ENCODE measurements around the gene PCNX3.

DNA sequence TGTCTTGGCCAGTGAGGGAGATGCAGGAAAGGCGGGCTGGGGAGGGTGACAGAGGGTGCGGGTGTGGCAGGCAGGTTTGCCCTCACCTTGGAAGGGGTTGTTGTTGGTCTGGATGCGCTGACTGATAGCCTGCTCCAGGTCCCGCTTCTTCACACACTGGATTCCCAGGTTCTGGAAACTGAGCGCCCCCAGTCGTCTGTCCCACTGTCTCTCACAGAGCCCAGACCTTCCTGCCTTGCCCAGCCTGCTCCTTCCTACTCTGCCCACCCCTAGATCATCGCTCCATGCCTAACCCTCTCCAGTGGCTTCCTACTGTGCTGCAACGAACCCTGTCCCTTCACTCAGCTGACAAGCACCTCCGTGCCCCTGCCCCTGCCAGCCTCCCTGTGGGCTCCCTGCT, 44.5 kb downstream of the PCNX3 start:
- no peak for TF ChIP-seq EZH2 (IDR thresholded peaks at IDR 0.05; ENCODE audit: borderline replicate concordance, low read depth, low read length, severe bottlenecking)
- TF ChIP-seq, protein P1, sequence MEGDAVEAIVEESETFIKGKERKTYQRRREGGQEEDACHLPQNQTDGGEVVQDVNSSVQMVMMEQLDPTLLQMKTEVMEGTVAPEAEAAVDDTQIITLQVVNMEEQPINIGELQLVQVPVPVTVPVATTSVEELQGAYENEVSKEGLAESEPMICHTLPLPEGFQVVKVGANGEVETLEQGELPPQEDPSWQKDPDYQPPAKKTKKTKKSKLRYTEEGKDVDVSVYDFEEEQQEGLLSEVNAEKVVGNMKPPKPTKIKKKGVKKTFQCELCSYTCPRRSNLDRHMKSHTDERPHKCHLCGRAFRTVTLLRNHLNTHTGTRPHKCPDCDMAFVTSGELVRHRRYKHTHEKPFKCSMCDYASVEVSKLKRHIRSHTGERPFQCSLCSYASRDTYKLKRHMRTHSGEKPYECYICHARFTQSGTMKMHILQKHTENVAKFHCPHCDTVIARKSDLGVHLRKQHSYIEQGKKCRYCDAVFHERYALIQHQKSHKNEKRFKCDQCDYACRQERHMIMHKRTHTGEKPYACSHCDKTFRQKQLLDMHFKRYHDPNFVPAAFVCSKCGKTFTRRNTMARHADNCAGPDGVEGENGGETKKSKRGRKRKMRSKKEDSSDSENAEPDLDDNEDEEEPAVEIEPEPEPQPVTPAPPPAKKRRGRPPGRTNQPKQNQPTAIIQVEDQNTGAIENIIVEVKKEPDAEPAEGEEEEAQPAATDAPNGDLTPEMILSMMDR (IDR thresholded peaks at IDR 0.05; ENCODE audit: borderline replicate concordance, extremely low read depth, low read length, poor library complexity, severe bottlenecking), result no peak
